ENCODE measurements around the gene LMF2. TPM values are rescaled to one million over a fixed set of nuclear protein-coding genes. Genes with fewer than 3 reads are reported as not detected.

The LMF2 gene
- total RNA-seq, 4 donors from 2014 or later: 19.7 to 61.3 (median 32.0) TPM

DNA sequence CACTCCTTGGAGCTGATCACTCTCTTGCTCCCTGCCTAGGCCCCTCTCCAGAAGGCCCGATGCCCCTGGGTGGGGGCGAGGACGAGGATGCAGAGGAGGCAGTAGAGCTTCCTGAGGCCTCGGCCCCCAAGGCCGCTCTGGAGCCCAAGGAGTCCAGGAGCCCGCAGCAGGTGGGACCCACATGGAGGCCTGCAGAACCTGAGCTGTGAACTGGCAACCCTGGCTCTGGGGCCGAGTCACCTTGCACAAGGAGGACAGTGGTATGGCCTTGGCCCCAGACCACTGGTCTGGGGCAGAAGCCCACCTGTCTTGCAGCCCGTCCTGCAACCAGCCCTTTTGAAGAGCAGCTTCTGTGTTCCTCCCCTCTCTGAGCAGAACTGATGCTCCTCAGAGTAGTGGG, 11.6 kb upstream of the LMF2 start:
- DNase-seq: no peak
- intact Hi-C loops (cut with DNase I; ENCODE audit: low total_unique reads): no loop called here
- H3K27ac ChIP-seq: no peak overlapping the region
- H3K9me3 ChIP-seq: no peaks in the 10 kb centered on the region
- no peak overlapping the region for H3K4me3 ChIP-seq
- H3K36me3 ChIP-seq: no peaks in the 10 kb centered on the region
- no peaks in the 10 kb centered on the region for H3K27me3 ChIP-seq
- no peaks in the 10 kb centered on the region for H3K4me1 ChIP-seq
- TF ChIP-seq POLR2A (IDR thresholded peaks at IDR 0.05): no peak
- TF ChIP-seq, protein P1, sequence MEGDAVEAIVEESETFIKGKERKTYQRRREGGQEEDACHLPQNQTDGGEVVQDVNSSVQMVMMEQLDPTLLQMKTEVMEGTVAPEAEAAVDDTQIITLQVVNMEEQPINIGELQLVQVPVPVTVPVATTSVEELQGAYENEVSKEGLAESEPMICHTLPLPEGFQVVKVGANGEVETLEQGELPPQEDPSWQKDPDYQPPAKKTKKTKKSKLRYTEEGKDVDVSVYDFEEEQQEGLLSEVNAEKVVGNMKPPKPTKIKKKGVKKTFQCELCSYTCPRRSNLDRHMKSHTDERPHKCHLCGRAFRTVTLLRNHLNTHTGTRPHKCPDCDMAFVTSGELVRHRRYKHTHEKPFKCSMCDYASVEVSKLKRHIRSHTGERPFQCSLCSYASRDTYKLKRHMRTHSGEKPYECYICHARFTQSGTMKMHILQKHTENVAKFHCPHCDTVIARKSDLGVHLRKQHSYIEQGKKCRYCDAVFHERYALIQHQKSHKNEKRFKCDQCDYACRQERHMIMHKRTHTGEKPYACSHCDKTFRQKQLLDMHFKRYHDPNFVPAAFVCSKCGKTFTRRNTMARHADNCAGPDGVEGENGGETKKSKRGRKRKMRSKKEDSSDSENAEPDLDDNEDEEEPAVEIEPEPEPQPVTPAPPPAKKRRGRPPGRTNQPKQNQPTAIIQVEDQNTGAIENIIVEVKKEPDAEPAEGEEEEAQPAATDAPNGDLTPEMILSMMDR (IDR thresholded peaks at IDR 0.05): no peak

DNA sequence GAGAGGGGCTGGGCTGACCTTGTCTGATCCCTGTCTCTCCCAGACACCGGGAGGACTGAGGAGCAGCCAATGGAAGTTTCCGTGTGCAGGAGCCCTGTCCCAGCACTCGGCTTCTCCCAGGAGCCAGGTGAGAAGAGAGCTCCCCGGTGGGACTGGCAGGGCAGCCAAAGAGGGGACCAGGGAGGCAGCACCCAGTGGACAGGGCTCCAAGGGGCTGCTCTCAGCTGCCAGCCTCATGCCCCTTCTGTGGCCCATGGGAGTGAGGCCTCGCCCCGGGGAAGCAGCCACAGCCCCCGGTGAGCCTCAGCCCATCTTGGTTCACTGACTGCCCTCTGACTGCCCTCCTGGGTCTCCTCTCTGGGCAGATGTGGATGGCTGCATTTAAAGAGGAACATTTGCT, 11.1 kb upstream of the LMF2 start:
- intact Hi-C loops (cut with DNase I; ENCODE audit: low total_unique reads): no loop called here
- Histone ChIP-seq H3K9me3 (no peaks in the 10 kb centered on the region), H3K4me1 (no peaks in the 10 kb centered on the region), H3K4me3 (no peak overlapping the region), H3K27me3 (no peaks in the 10 kb centered on the region), H3K36me3 (no peaks in the 10 kb centered on the region), H3K27ac (no peak overlapping the region)
- no peak for DNase-seq
- TF ChIP-seq POLR2A (IDR thresholded peaks at IDR 0.05): no peak
- TF ChIP-seq, protein P1 (IDR thresholded peaks at IDR 0.05): no peak

DNA sequence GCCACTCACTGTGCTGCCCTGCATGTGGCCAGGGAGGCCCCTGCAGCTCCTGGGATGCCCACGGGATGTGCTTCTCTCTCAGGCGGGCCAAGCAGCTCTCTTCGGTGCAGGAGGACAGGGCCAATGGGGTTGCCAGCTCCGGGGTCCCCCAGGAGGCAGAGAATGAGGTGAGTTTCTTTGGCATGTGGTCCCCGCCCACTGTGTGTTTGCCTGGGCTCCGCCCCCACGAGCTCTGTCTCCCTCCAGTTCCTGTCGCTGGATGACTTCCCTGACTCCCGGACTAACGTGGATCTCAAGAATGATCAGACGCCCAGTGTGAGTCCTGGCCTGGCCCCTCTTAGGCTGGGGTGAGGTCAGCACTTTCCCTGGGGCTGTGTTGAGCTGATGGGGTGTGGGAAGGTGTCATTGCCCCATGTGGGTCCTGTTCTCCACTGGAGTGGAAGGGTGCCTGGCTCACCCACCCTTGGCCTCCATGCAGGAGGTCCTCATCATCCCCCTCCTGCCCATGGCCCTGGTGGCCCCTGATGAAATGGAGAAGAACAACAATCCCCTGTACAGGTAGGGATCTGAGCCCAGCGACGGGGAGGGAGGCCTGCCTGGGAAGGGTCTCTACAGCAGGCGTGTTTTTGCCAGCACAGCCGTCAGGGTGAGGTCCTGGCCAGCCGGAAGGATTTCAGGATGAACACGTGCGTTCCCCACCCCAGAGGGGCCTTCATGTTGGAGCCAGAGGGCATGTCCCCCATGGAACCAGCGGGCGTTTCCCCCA, 10.2 kb upstream of the LMF2 start:
- DNase-seq: no peak
- Histone ChIP-seq H3K4me1 (no peaks in the 10 kb centered on the region), H3K4me3 (no peak overlapping the region), H3K9me3 (no peaks in the 10 kb centered on the region), H3K27me3 (no peaks in the 10 kb centered on the region), H3K36me3 (no peaks in the 10 kb centered on the region), H3K27ac (no peak overlapping the region)
- intact Hi-C loops (cut with DNase I; ENCODE audit: low total_unique reads): no loop called here
- TF ChIP-seq, protein P1 (IDR thresholded peaks at IDR 0.05): no peak
- no peak for TF ChIP-seq POLR2A (IDR thresholded peaks at IDR 0.05)

DNA sequence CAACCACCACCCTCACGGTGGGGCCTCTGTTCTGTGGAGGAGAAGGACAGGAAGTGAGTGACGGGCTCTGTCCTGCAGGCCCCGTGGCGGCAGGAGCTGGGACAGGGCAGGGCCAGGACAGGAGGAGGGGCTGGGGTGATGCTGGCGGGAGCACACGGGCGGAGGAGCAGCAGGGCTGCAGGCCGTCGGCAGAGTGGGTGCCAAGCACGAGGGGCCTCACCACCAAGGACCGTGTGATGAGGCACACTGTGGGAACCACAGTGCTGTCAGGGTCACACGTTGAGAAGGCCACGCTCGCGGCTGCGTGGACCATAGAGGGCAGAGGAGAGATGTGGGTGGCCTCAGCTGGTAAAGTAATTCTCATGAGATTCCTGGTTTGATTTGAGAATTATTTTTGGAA, 9.4 kb upstream of the LMF2 start:
- intact Hi-C loops (cut with DNase I; ENCODE audit: low total_unique reads): no loop called here
- DNase-seq: no peak
- TF ChIP-seq, protein P1 (IDR thresholded peaks at IDR 0.05): no peak
- TF ChIP-seq POLR2A (IDR thresholded peaks at IDR 0.05): no peak
- Histone ChIP-seq H3K9me3 (no peaks in the 10 kb centered on the region), H3K36me3 (no peaks in the 10 kb centered on the region), H3K4me1 (no peaks in the 10 kb centered on the region), H3K27me3 (no peaks in the 10 kb centered on the region), H3K27ac (no peak overlapping the region), H3K4me3 (no peak overlapping the region)

DNA sequence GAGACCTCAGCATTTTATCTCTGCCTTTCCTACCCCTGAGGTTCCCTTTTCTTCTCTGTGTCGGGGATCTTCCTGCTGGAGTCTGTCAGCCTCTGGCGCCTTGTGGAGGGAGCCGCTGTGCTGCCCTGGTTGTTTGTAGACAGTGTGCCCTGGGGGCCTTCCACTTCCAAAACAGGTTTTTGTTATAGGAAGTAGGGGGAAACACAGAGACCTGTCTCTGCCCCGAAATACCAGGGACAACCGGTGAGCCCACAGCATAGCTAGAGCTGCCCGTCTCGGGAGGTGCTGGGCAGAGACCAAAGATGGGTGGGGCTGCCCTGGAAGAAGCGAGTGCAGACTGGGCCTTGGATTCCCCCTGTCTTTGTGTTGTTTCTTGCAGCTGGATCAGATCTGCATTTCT, 8.6 kb upstream of the LMF2 start:
- no peaks in the 10 kb centered on the region for H3K36me3 ChIP-seq
- H3K27me3 ChIP-seq: no peaks in the 10 kb centered on the region
- DNase-seq: no peak
- H3K4me3 ChIP-seq: no peak overlapping the region
- TF ChIP-seq, protein P1 (IDR thresholded peaks at IDR 0.05): no peak
- no peak for TF ChIP-seq POLR2A (IDR thresholded peaks at IDR 0.05)
- H3K27ac ChIP-seq: no peak overlapping the region
- no peaks in the 10 kb centered on the region for H3K9me3 ChIP-seq
- intact Hi-C loops (cut with DNase I; ENCODE audit: low total_unique reads): no loop called here
- no peaks in the 10 kb centered on the region for H3K4me1 ChIP-seq

Data from uterus (tissue), 4 donors.